Measurements from ENCODE around the gene CAMTA1.

DNA sequence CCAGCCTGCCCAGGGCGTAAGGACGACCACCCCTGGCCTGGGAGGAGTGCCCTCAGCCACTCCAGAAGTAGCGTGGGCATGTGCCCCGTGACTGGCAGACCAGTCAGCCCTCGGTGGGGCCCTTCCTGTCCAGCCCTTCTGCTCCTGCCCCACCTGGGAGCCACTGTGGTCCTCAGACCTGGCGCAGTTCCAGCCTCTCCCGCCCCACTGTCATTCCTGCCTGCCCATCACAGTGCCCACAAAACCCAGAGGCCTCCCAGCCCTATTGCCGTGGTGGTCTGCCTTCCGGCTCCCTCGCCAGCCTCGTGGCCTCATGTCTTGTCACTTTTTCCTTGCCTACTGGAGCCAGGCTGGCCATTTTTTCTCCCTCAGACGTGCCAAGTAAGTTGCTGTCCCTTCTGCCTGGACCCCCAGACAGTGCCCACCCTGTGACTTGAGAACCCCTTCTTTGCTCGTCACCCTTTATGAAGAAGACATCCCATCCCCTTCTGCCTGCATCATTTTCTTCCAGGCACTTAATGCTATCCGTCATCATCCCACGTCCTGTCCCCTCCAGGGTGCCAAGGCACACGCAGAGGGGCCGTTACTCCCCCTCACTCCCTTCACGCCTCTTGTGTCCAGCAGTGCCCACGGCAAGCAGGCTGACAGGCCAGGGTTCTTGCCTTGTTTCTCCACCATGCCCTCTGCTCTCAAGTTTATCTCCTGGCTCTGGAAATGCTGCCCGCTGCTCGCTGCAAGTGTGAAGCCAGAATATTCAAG is 122.6 kb downstream of the CAMTA1 start:
- TF ChIP-seq, protein P1, sequence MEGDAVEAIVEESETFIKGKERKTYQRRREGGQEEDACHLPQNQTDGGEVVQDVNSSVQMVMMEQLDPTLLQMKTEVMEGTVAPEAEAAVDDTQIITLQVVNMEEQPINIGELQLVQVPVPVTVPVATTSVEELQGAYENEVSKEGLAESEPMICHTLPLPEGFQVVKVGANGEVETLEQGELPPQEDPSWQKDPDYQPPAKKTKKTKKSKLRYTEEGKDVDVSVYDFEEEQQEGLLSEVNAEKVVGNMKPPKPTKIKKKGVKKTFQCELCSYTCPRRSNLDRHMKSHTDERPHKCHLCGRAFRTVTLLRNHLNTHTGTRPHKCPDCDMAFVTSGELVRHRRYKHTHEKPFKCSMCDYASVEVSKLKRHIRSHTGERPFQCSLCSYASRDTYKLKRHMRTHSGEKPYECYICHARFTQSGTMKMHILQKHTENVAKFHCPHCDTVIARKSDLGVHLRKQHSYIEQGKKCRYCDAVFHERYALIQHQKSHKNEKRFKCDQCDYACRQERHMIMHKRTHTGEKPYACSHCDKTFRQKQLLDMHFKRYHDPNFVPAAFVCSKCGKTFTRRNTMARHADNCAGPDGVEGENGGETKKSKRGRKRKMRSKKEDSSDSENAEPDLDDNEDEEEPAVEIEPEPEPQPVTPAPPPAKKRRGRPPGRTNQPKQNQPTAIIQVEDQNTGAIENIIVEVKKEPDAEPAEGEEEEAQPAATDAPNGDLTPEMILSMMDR (IDR thresholded peaks at IDR 0.05; ENCODE audit: poor library complexity) = no peak
- no peak for TF ChIP-seq EZH2 (IDR thresholded peaks at IDR 0.05; ENCODE audit: borderline replicate concordance)

Data from hepatocyte (in vitro differentiated cells).